Gastrocnemius medialis (tissue), 4 donors: ENCODE data around the gene ANKRD11. TPM values are rescaled to one million over a fixed set of nuclear protein-coding genes. Genes with fewer than 3 reads are reported as not detected.

Experiments used
- ATAC-seq, 2 donors: fragments of 150-250 bp; one replicate each; pipeline ENCODE4 v1.9.1; 2016
- DNase-seq, 2 donors: peaks; one replicate each; pipeline ENCODE4 v3.0.0-alpha.2; 2019
- H3K27ac ChIP-seq, 4 donors: fragments of 200-600 bp; sonication (generic); 1 replicate in 1 of 4; 2 replicates in 3 of 4; pipeline ENCODE4 v1.5.1; 2016 to 2018; ENCODE audit warnings: mild to moderate bottlenecking in 2 of 4, moderate library complexity in 1 of 4
- H3K27me3 ChIP-seq, 3 donors: fragments of 200-600 bp; sonication (generic) in 2 of 3; 1 replicate in 1 of 3; 2 replicates in 2 of 3; pipeline versions ENCODE4 v1.5.1 to v1.6.0; 2016 to 2019; ENCODE audit warnings: mild to moderate bottlenecking in 1 of 3, moderate library complexity in 1 of 3
- H3K36me3 ChIP-seq, 2 donors: fragments of 200-600 bp; sonication (generic) in 1 of 2; one replicate each; pipeline ENCODE4 v1.5.1; 2017 to 2018
- H3K4me1 ChIP-seq, 2 donors: fragments of 200-600 bp; sonication (generic) in 1 of 2; one replicate each; pipeline ENCODE4 v1.5.1; 2016 to 2017; ENCODE audit warnings: mild to moderate bottlenecking in 2 of 2
- H3K4me3 ChIP-seq, 4 donors: fragments of 200-600 bp; sonication (generic) in 3 of 4; 1 replicate in 1 of 4; 2 replicates in 3 of 4; pipeline ENCODE4 v1.5.1; 2016 to 2019; ENCODE audit warnings: mild to moderate bottlenecking in 2 of 4
- H3K9me3 ChIP-seq, 3 donors: fragments of 200-600 bp; sonication (generic) in 2 of 3; 1 replicate in 1 of 3; 2 replicates in 2 of 3; pipeline ENCODE4 v1.5.1; 2016 to 2019
- CTCF ChIP-seq, 5 experiments: fragments of 450-650 bp in 3 of 5; fragments of 200-600 bp in 2 of 5; sonication (generic) in 2 of 5; IDR thresholded peaks in 4 of 5; conservative IDR thresholded peaks in 1 of 5; 1 replicate in 4 of 5; 2 replicates in 1 of 5; pipeline ENCODE4 v1.5.1; 2016 to 2019; ENCODE audit warnings: antibody characterized with exemption in 5 of 5, mild to moderate bottlenecking in 3 of 5, moderate library complexity in 3 of 5
- POLR2A ChIP-seq, 2 donors: fragments of 450-650 bp; IDR thresholded peaks; one replicate each; pipeline ENCODE4 v1.6.1; 2017; ENCODE audit warnings: antibody characterized with exemption in 2 of 2, mild to moderate bottlenecking in 2 of 2, moderate library complexity in 2 of 2
- in situ Hi-C, 4 donors: fragments of 200-750 bp; cut with MboI; loops; one replicate each; pipeline versions ENCODE4 v1.15.0 to v1.8.0; 2017; ENCODE audit warnings: low sequenced_read_pairs in 4 of 4
- intact Hi-C: fragments of 100-400 bp; cut with DNase I; formaldehyde crosslinking; loops from one replicate; pipeline ENCODE4 v1.15.1; 2023; ENCODE audit warnings: low total_unique reads
- total RNA-seq, 4 donors: library from RNA; depleted of rRNA; stranded (reverse); fragments of >200 nt; gene quantifications; one replicate each; pipeline versions ENCODE4 v1.1.0 to v1.2.3, GENCODE V29; 2016

Gene ANKRD11
- total RNA-seq, 4 donors from 2014 or later, result 26.0 to 77.0 (median 55.0) TPM

DNA sequence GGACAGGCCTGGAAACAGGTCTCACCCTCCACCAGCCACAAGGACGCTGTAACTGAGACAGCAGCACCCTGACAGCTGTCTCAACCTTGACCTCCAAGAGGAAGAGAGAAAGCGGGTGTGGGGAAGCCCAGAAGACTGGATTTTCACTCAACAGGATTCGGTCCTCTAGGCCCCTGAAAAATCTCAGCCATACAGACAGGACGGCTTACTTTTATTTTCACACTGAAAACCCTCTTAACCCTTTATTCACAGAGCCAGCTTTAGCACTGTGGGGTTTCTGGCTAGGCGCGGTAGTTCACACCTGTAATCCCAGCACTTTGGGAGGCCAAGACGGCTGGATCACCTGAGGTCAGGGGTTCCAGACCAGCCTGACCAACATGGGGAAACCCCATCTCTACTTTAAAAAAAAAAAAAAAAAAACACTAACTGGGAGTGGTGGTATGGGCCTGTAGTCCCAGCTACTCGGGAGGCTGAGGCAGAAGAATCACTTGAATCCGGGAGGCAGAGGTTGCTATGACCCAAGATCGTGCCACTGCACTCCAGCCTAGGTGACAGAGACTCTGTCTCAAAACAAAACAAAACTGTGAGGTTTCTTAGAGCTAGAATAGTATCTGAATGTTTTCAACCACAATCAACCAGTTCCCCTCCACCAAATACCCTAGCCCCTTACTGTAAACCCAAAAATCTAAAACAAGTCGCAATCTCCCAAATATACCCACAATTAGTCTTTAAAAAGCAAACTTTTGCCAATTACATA, 5.3 kb downstream of the ANKRD11 start:
- ATAC-seq, result peak; percentile 54 to 75
- no peak for TF ChIP-seq POLR2A (IDR thresholded peaks at IDR 0.05)
- TF ChIP-seq CTCF (IDR thresholded peaks at IDR 0.05 in 4 of 5, conservative IDR thresholded peaks at IDR 0.05 in 1 of 5), result no peak
- no peaks in the 10 kb centered on the region for H3K36me3 ChIP-seq
- H3K27ac ChIP-seq, result peak overlapping the region; percentile 76 to 96 (median 80)
- H3K4me3 ChIP-seq, result no peak overlapping the region
- in situ Hi-C loops (no loop called here), intact Hi-C loops (loop anchor here (5.0 kb wide), 1 partner anchor 163 kb away; no protein-coding TSS in a partner anchor)
- DNase-seq, result peak in 1 of 2 donors; percentile 72
- H3K27me3 ChIP-seq, result no peaks in the 10 kb centered on the region
- peaks cover 77 to 87% of the 10 kb centered on the region in 2 donors for H3K4me1 ChIP-seq
- H3K9me3 ChIP-seq, result no peaks in the 10 kb centered on the region

GRCh38 chr16:89484041-89484501, 6.3 kb downstream of the ANKRD11 start:
- DNase-seq (no peak), ATAC-seq (no peak)
- H3K27ac ChIP-seq, result peak overlapping the region; percentile 76 to 96 (median 80)
- intact Hi-C loops (no loop called here), in situ Hi-C loops (no loop called here)
- no peaks in the 10 kb centered on the region for H3K36me3 ChIP-seq
- H3K4me3 ChIP-seq, result no peak overlapping the region
- TF ChIP-seq POLR2A (IDR thresholded peaks at IDR 0.05) (no peak), CTCF (IDR thresholded peaks at IDR 0.05 in 4 of 5, conservative IDR thresholded peaks at IDR 0.05 in 1 of 5) (no peak)
- peaks cover 84 to 93% of the 10 kb centered on the region in 2 donors for H3K4me1 ChIP-seq
- no peaks in the 10 kb centered on the region for H3K9me3 ChIP-seq
- no peaks in the 10 kb centered on the region for H3K27me3 ChIP-seq

GRCh38 chr16:89482817-89483205, 7.5 kb downstream of the ANKRD11 start:
- in situ Hi-C loops, result no loop called here
- peak overlapping the region; percentile 67 to 96 (median 74) for H3K27ac ChIP-seq
- no peak for ATAC-seq
- no peaks in the 10 kb centered on the region for H3K36me3 ChIP-seq
- no peak overlapping the region for H3K4me3 ChIP-seq
- H3K4me1 ChIP-seq, result peaks cover 85 to 94% of the 10 kb centered on the region in 2 donors
- no peaks in the 10 kb centered on the region for H3K27me3 ChIP-seq
- intact Hi-C loops, result no loop called here
- DNase-seq, result no peak
- no peaks in the 10 kb centered on the region for H3K9me3 ChIP-seq
- TF ChIP-seq CTCF (IDR thresholded peaks at IDR 0.05 in 4 of 5, conservative IDR thresholded peaks at IDR 0.05 in 1 of 5), result no peak
- TF ChIP-seq POLR2A (IDR thresholded peaks at IDR 0.05), result no peak

DNA sequence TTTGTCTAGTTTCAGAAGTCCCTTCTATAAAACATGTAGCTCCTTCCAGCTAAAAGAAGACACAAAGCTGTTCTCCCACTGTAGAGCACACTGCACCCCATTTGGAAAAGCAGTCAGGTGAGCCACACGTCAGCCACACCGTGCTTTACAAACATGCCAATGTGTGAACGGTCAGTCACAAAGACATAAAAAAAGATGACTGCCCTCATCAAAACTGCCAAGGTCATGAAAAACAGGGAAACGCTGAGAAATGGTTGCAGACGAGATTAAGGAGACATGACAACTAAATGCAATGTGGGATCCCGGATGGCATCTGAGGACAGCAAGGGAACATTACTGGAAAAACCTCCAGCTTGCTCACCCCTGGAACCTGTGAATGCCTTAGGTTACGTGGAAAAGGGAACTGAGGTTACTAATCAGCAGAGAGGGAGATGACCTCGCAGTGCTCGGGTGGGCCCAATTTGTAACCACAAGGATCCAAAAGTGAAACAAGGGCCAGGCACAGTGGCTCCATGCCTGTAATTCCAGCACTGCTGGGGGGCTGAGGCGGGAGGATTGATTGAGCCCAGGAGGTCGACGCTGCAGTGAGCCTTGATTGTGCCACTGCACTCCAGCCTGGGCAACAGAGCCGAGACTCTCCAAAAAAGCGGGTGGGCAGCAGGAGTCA, 8.1 kb downstream of the ANKRD11 start:
- TF ChIP-seq CTCF (IDR thresholded peaks at IDR 0.05 in 4 of 5, conservative IDR thresholded peaks at IDR 0.05 in 1 of 5) (no peak), POLR2A (IDR thresholded peaks at IDR 0.05) (no peak)
- no peak for ATAC-seq
- in situ Hi-C loops, result no loop called here
- Histone ChIP-seq H3K27ac (peak overlapping the region; percentile 67 to 96 (median 74)), H3K4me3 (peak overlapping the region in 1 of 4 donors; percentile 7), H3K4me1 (peaks cover 89 to 94% of the 10 kb centered on the region in 2 donors), H3K36me3 (no peaks in the 10 kb centered on the region), H3K27me3 (no peaks in the 10 kb centered on the region), H3K9me3 (no peaks in the 10 kb centered on the region)
- intact Hi-C loops, result no loop called here
- no peak for DNase-seq
